T-helper 2 cell treated with Interferon-gamma antibody and Interleukin-4, amounts not matched to agents 5 μg/mL and 100 μg/mL, for 36 hours (primary cell): ENCODE data around the gene SLC6A9.

Source experiments
- DNase-seq: peaks from one replicate; pipeline ENCODE4 v3.0.0; 2021; ENCODE audit warnings: low spot score
- H3K27ac Mint-ChIP-seq: one replicate; pipeline ENCODE4 v1.8.0; 2021; ENCODE audit warnings: mild to moderate bottlenecking, mixed read lengths
- H3K27me3 Mint-ChIP-seq: one replicate; pipeline ENCODE4 v1.8.0; 2021; ENCODE audit warnings: low read depth, mixed read lengths
- H3K36me3 Mint-ChIP-seq: one replicate; pipeline ENCODE4 v1.8.0; 2021; ENCODE audit warnings: low read depth, mixed read lengths
- H3K4me1 Mint-ChIP-seq: one replicate; pipeline ENCODE4 v1.8.0; 2021; ENCODE audit warnings: low read depth, mixed read lengths
- H3K4me3 Mint-ChIP-seq: one replicate; pipeline ENCODE4 v1.8.0; 2022; ENCODE audit warnings: mild to moderate bottlenecking, moderate library complexity, mixed read lengths
- H3K9me3 Mint-ChIP-seq: one replicate; pipeline ENCODE4 v1.8.0; 2021; ENCODE audit warnings: mixed read lengths

Gene SLC6A9

DNA sequence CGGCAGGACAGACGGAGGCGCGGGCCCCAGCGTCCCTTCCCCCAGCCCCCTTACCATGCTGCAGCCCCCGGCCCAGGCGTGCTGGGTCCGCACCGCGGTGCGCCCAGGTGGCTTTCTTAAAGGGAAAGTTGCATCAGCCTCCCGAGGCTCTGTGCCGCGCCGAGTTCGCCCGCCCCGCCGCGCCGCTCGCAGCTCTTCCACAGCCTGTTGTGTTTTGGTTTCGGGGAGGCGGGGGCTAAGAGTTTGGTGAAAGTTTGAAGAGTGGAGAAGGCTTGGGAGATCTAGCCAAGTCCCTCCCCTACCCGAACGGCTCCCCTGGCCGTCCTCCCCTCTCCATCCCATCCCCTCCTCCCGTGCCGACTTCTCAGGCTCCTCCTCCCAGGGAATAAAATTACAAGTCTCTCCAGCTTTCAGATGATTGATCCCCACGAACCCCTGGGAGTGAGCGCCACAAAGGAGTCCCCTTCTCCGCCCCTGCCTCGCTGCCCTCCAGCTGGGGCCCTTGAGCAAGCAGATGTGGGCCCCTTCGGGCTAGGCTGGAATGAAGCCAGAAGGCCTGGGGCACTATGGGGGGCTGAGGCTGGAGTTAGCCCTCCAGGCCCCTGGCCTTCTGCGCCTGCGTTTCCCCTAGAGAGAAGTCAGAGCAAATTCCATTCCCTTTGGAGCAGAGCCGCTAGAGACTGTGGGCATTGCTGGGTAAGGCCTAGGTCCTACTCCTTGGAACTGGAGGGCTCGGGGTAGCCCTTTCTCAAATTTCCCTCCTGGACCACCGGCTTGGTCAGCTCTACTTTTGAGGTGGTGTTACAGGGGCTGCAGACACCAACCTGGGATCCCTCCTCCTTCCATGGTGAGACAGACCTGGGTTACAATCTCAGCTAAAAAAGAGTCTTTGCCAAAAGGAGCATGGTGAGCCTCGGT, at the start of gene SLC6A9:
Gene SLC6A9 (minus strand): TSS at position 211 of the 918 bp plus-strand sequence. CDS start 7,185 bp downstream, outside the sequence.
- H3K27ac Mint-ChIP-seq: peak within 1 kb of the TSS; percentile 81
- H3K4me1 Mint-ChIP-seq: peaks cover 31% of the 10 kb centered on the region
- peak within 1 kb of the TSS; percentile 90 for H3K4me3 Mint-ChIP-seq
- peak; percentile 24 for DNase-seq
- no peaks in the 10 kb centered on the region for H3K9me3 Mint-ChIP-seq
- H3K27me3 Mint-ChIP-seq: no peaks in the 10 kb centered on the region
- no peaks in the 10 kb centered on the region for H3K36me3 Mint-ChIP-seq

DNA sequence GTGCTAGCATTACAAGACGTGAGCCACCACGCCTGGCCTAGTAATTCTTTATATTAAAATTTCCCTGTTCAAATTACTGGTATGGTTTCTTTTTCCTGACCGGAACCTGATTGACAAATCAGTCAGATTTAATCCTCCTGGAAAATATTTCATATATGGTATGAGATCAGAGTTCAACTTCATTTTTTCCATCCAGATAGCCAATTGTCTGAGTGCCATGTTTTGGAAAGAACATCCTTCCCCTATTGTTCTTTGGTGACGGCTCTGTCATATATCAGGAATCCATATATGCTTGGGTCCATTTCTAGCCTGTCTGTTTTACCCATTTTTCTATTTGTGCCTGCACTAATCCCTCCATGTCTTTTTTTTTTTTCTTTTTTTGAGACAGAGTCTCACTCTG, 48.3 kb upstream of the SLC6A9 start:
- H3K9me3 Mint-ChIP-seq: no peaks in the 10 kb centered on the region

DNA sequence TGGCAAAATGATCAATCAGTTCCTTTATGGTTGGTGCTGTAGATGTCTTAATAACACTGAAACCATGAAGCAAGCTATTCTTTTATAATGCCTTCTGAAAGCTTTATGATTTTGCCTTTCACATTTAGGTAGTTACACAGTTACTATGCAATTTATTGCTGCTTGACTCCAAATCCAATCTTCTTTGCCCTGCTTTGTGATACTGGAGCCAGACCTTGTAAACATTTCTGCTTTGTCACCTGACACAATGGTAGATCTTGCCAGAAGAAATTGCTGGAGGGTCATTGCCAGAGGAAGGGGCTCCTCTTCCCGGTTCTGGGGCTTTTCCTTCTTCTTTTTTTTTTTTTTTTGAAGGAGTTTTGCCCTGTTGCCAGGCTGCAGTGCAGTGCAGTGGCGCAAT, 46.8 kb upstream of the SLC6A9 start:
- H3K27me3 Mint-ChIP-seq: peaks cover 6% of the 10 kb centered on the region
- no peak for DNase-seq
- H3K4me3 Mint-ChIP-seq: no peak overlapping the region
- H3K9me3 Mint-ChIP-seq: no peaks in the 10 kb centered on the region
- no peaks in the 10 kb centered on the region for H3K36me3 Mint-ChIP-seq
- no peaks in the 10 kb centered on the region for H3K4me1 Mint-ChIP-seq
- no peak overlapping the region for H3K27ac Mint-ChIP-seq

More for the DNA sequence above, 48.3 kb upstream of the SLC6A9 start:
- DNase-seq: no peak
- Mint-ChIP-seq H3K36me3 (no peaks in the 10 kb centered on the region), H3K4me3 (no peak overlapping the region), H3K27me3 (peaks cover 2% of the 10 kb centered on the region), H3K27ac (no peak overlapping the region), H3K4me1 (no peaks in the 10 kb centered on the region)

DNA sequence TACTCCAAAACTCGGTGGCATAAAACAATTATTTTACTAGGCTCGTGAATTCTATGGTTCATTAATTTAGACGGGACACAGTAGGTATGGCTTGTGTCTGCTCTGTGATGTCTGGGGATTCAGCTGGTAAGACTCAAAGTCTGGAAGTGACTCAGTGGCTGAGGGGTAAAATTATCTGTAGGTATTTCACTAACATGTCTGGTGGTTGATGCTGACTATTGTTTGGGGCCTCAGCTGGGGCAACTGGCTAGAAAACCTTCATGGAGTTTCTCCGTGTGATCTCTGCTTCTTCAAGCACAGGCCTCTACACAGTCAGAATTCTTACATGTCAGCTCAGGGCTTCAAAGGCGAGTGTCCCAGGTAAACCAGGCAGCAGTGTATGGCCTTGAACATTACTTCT, 46.2 kb upstream of the SLC6A9 start:
- no peak overlapping the region for H3K27ac Mint-ChIP-seq
- H3K27me3 Mint-ChIP-seq: peaks cover 9% of the 10 kb centered on the region
- no peaks in the 10 kb centered on the region for H3K4me1 Mint-ChIP-seq
- H3K9me3 Mint-ChIP-seq: no peaks in the 10 kb centered on the region
- no peak for DNase-seq
- no peak overlapping the region for H3K4me3 Mint-ChIP-seq
- no peaks in the 10 kb centered on the region for H3K36me3 Mint-ChIP-seq

DNA sequence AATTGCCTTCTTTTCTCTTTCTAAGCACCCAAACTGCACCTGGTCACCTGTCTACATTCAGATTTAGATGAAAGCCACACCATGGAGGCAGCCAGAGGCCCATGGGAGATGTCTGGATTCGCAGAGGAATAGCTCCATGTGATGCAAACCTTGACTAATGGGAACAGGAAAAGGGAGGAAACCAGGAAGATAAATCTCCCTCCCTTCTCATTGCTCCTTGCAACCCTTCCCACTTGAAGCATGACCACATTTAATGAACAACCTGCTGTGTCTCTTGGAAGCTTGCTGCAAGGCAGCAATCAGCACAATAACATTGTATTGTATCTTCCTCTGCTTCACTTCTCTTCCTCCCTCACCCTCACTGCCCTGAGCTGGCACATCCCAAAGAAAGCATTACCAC, 44.8 kb upstream of the SLC6A9 start:
- Mint-ChIP-seq H3K36me3 (no peaks in the 10 kb centered on the region), H3K27ac (no peak overlapping the region), H3K9me3 (no peaks in the 10 kb centered on the region), H3K4me1 (no peaks in the 10 kb centered on the region), H3K27me3 (peaks cover 13% of the 10 kb centered on the region), H3K4me3 (no peak overlapping the region)
- DNase-seq: no peak

DNA sequence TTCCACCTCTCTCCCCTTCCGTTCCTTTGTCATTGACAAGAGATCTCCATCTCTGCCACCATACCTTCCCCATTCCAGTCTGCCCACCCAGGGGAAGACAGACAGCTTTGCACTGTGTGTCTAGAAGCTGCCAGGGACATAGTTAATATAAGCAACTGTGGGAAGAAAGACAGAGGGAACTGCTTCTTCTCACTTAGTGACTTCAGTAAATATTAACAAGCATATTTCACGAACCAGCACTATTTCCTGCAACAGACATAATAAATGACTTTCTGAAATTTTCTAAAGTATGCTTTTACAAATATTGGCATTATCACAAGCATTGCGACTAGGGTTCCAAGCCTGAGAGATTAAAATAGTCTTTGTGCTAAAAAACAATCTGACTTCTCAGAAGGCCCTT, 43.2 kb upstream of the SLC6A9 start:
- Mint-ChIP-seq H3K27ac (no peak overlapping the region), H3K27me3 (peaks cover 15% of the 10 kb centered on the region), H3K4me1 (no peaks in the 10 kb centered on the region), H3K36me3 (no peaks in the 10 kb centered on the region), H3K9me3 (no peaks in the 10 kb centered on the region), H3K4me3 (no peak overlapping the region)
- no peak for DNase-seq

DNA sequence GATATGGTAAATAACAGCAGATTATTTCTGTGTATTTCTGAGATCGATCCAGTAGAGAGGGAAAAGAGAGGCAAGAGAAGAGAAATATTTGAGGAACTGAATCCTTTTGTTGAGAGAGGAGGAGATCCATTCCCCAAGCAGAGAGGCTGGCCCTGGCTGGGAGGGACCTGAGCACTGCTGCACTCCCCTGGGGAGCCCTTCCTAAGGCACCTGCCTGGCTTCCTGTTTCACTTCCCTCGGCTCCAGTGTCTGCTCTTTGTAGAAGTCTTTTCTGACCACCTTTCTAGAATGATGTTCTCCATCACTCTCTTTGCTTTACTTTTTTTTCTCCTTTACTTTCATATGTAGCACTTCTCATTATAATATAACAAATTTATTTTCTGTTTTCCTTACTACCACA, 42.3 kb upstream of the SLC6A9 start:
- Mint-ChIP-seq H3K4me1 (no peaks in the 10 kb centered on the region), H3K27me3 (peaks cover 16% of the 10 kb centered on the region), H3K27ac (no peak overlapping the region), H3K4me3 (no peak overlapping the region), H3K36me3 (no peaks in the 10 kb centered on the region), H3K9me3 (no peaks in the 10 kb centered on the region)
- DNase-seq: no peak

DNA sequence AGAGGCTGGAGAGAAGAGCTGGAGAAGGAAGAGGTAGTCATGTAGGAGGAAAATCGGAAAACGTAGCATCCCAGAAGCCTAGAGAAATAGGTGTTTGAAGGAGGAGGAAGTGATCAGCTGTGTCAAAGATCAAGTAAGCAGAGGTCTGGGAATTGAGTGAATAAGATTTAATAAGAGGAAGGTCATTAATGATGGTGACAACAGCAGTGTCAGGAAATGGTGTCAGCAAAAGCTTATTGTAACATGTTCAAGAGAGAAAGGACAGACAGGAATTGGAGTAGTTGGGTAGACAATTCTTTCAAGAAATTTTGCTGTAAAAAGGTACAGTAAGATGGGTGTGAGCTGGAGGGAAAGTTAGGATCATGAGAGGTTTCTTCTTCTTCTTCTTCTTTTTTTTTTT, 41.6 kb upstream of the SLC6A9 start:
- no peaks in the 10 kb centered on the region for H3K9me3 Mint-ChIP-seq
- no peaks in the 10 kb centered on the region for H3K36me3 Mint-ChIP-seq
- no peak overlapping the region for H3K27ac Mint-ChIP-seq
- H3K4me3 Mint-ChIP-seq: no peak overlapping the region
- H3K27me3 Mint-ChIP-seq: peaks cover 17% of the 10 kb centered on the region
- DNase-seq: no peak
- no peaks in the 10 kb centered on the region for H3K4me1 Mint-ChIP-seq

DNA sequence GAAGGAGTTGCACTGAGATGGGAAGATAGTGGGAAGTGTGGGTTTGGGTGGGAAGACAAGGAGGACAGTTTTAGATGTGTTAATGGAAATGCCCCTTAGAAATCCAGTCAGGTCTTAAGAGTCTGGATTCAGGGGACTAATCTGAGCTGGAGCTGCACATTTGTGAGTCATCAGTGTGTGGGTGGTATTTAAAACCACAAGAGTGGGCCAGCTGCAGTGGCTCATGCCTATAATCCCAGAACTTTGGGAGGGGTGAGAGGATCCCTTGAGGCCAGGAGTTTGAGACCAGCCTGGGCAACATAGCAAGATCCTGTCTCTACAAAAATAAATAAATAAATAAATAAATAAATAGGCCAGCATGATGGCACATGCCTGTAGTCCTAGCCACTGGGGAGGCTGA, 40.9 kb upstream of the SLC6A9 start:
- H3K4me3 Mint-ChIP-seq: no peak overlapping the region
- H3K4me1 Mint-ChIP-seq: no peaks in the 10 kb centered on the region
- H3K27me3 Mint-ChIP-seq: peaks cover 19% of the 10 kb centered on the region
- no peaks in the 10 kb centered on the region for H3K36me3 Mint-ChIP-seq
- no peaks in the 10 kb centered on the region for H3K9me3 Mint-ChIP-seq
- no peak overlapping the region for H3K27ac Mint-ChIP-seq
- peak; percentile 6 for DNase-seq

DNA sequence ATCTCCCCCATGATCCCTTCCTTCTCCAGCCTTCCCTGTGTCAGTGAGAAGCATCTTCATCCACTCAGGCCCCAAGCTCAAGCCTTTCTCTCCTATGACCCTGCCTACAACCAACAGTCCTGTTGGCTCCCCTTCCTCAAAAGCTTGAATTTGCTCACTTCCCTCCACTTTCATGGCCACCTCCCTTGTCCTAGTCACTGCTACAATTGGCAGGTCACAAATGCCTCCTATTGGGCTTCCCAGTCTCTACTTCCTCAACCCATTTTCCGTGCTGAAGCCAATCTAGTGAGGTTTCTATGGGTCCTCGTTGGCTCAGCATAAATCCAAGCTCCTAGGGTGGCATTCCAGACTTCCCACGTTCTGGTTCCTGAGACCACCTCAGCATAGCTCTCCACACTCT, 40.2 kb upstream of the SLC6A9 start:
- Mint-ChIP-seq H3K27ac (no peak overlapping the region), H3K9me3 (no peaks in the 10 kb centered on the region), H3K27me3 (peaks cover 22% of the 10 kb centered on the region), H3K4me3 (no peak overlapping the region), H3K4me1 (no peaks in the 10 kb centered on the region), H3K36me3 (no peaks in the 10 kb centered on the region)
- no peak for DNase-seq

DNA sequence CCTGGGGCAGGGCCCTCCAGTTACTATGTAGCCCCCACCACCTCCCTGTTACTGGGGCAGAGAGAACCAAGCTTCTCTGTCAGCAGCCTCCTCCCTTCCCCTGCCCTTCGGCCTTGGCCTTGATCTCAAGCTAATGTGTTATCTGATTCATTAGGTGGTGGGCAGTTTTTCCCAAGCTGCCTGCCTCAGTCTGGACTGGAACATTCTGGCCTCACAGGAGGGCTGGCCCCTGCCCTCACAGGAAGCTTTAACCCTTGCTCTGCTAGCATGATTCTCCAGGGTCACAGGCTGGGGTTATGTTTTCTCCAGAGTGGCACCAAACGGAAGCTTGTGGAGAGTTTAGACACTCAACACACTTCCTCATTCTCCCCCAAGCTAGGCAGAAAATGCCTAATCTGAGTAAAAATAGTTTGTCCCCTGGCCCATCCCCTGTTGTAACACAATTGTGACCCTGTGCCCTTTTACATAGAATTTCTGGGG, 37.2 kb upstream of the SLC6A9 start:
- no peaks in the 10 kb centered on the region for H3K4me1 Mint-ChIP-seq
- H3K36me3 Mint-ChIP-seq: no peaks in the 10 kb centered on the region
- no peak for DNase-seq
- no peak overlapping the region for H3K4me3 Mint-ChIP-seq
- no peak overlapping the region for H3K27ac Mint-ChIP-seq
- H3K27me3 Mint-ChIP-seq: peaks cover 20% of the 10 kb centered on the region
- no peaks in the 10 kb centered on the region for H3K9me3 Mint-ChIP-seq

DNA sequence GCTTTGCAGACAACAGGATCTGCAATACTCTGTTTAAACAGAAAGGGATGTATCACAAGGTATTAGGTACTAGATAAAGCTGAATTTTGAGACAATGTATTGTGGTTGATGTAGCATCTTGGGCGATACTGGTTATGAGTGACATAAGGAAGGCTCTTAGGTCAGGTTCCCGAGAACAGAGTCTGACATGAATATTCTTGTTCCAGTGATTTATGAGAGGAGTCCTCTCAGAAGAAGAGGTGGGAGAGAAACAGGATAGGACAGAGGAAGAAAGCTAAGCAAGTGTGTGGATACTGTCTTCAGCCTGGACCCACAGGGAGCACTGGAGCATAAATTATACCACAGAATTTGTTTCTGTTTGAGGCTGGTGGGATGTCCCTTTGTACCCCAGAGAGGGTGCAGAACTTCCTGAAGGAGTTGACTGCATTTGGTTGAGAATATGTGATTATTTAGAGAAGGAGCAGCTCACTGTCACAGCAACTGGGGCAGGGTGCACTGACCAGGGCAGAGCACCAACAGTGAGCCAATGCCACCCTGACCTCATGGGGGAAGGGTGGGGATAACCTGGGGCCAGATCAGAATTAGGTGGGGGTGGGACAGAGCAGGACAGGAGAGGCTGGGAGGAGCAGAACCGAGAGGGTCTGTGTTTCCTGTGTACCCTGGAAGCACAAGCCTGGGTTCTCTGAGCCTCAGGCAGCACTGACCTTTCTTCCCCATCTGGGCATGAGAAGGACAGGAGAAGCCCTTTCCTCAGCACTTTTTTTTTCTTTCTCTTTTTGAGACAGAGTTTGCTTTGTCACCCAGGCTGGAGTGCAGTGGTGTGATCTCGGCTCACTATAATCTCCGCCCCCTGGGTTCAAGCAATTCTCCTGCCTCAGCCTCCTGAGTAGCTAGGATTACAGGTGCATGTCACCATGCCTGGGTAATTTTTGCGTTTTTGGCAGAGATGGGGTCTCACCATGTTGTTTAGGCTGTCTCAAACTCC, 36.3 kb upstream of the SLC6A9 start:
- H3K36me3 Mint-ChIP-seq: no peaks in the 10 kb centered on the region
- H3K27me3 Mint-ChIP-seq: peaks cover 17% of the 10 kb centered on the region

DNA sequence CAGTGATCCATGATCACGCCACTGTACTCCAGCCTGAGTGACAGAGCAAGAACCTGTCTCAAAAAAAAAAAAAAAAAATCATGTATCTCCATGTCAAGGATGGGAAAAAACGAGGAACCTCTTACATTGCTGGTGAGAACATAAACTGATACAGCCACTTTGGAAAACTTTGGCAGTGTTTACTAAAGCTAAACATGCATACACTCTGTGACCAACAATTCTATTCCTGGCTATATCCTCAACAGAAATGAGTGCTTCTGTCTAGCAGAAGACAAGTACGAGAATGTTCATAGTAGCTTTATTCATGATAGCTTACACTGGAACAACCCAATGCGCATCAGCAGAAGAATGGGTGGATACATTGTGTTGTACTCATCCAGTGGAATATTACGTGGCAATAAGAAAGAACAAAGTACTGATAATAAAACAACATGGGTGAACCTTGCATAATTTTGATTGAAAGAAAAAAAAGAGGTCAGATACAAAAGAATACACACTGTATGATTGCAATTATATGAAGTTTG, 31.5 kb upstream of the SLC6A9 start:
- H3K27me3 Mint-ChIP-seq: peaks cover 15% of the 10 kb centered on the region

More for the DNA sequence above, 36.3 kb upstream of the SLC6A9 start:
- no peak overlapping the region for H3K4me3 Mint-ChIP-seq
- H3K27ac Mint-ChIP-seq: no peak overlapping the region
- DNase-seq: no peak
- H3K9me3 Mint-ChIP-seq: no peaks in the 10 kb centered on the region
- H3K4me1 Mint-ChIP-seq: no peaks in the 10 kb centered on the region

DNA sequence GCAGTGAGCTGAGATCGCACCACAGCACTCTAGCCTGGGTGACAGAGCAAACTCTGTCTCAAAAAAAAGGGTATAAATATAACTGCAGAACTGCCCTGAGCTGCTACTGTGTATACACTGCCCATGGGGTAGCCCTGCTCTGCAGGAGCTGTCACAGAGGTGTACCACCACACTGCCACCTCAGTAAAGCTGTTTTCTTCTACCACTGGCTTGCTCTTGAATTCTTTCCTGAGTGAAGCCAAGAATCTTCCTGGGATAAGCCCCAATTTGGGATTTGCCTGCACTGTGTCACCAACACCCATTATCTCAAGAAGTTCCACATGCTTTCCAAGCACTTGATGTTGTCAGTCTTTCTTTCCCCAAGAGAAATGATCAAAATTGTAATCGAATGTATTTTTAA, 30.6 kb upstream of the SLC6A9 start:
- no peak for DNase-seq
- H3K4me3 Mint-ChIP-seq: no peak overlapping the region
- no peaks in the 10 kb centered on the region for H3K9me3 Mint-ChIP-seq
- H3K27me3 Mint-ChIP-seq: peaks cover 12% of the 10 kb centered on the region
- no peak overlapping the region for H3K27ac Mint-ChIP-seq
- no peaks in the 10 kb centered on the region for H3K4me1 Mint-ChIP-seq
- H3K36me3 Mint-ChIP-seq: no peaks in the 10 kb centered on the region

More for the DNA sequence above, 31.5 kb upstream of the SLC6A9 start:
- H3K4me1 Mint-ChIP-seq: no peaks in the 10 kb centered on the region
- H3K4me3 Mint-ChIP-seq: no peak overlapping the region
- H3K27ac Mint-ChIP-seq: no peak overlapping the region
- no peak for DNase-seq
- no peaks in the 10 kb centered on the region for H3K36me3 Mint-ChIP-seq
- no peaks in the 10 kb centered on the region for H3K9me3 Mint-ChIP-seq
